GM18517 (cell line): ENCODE measurements around the gene CCDC97.

Experiments
- ATAC-seq: cut with Tn5 transposase; IDR thresholded peaks from one replicate; pipeline ENCODE4 v1.9.1; 2021; ENCODE audit warnings: mild to moderate bottlenecking, moderate library complexity; ENCODE audit not compliant: unreplicated experiment

The CCDC97 gene

GRCh38 chr19:41318696-41319499 is 8.9 kb downstream of the CCDC97 start:
- no peak for ATAC-seq

GRCh38 chr19:41319500-41320184 is 9.7 kb downstream of the CCDC97 start:
- no peak for ATAC-seq

GRCh38 chr19:41320185-41320518 is 10.2 kb downstream of the CCDC97 start:
- ATAC-seq: no peak

- no peak for ATAC-seq
Measured at GRCh38 chr19:41320568-41320967, 10.6 kb downstream of the CCDC97 start.

- ATAC-seq: no peak
Measured at GRCh38 chr19:41321204-41321599, 11.2 kb downstream of the CCDC97 start.

GRCh38 chr19:41321600-41322270 is 11.8 kb downstream of the CCDC97 start:
- ATAC-seq: no peak

GRCh38 chr19:41322451-41322850 is 12.5 kb downstream of the CCDC97 start:
- no peak for ATAC-seq

GRCh38 chr19:41323023-41323422 is 13.1 kb downstream of the CCDC97 start:
- ATAC-seq: no peak

- ATAC-seq: no peak
Measured at GRCh38 chr19:41323430-41324125, 13.6 kb downstream of the CCDC97 start.

GRCh38 chr19:41324231-41324702 is 14.3 kb downstream of the CCDC97 start:
- ATAC-seq: no peak

- ATAC-seq: no peak
Measured at GRCh38 chr19:41324921-41325639, 15.1 kb downstream of the CCDC97 start.

- ATAC-seq: no peak
Measured at GRCh38 chr19:41325640-41325946, 15.6 kb downstream of the CCDC97 start.

GRCh38 chr19:41325947-41326706 is 16.2 kb downstream of the CCDC97 start:
- no peak for ATAC-seq

GRCh38 chr19:41327076-41327575 is 17.2 kb downstream of the CCDC97 start:
- ATAC-seq: peak; percentile 3

GRCh38 chr19:41327576-41328156 is 17.7 kb downstream of the CCDC97 start:
- ATAC-seq: peak; percentile 74

- no peak for ATAC-seq
Measured at GRCh38 chr19:41328157-41328841, 18.3 kb downstream of the CCDC97 start.

GRCh38 chr19:41328842-41329225 is 18.9 kb downstream of the CCDC97 start:
- ATAC-seq: no peak

GRCh38 chr19:41330481-41330880 is 20.5 kb downstream of the CCDC97 start:
- no peak for ATAC-seq
